DOHH2 (cell line): ENCODE measurements around the gene NPY.

Source experiments
- EZH2phosphoT487 ChIP-seq: fragments of 200-600 bp; sonication (generic); IDR thresholded peaks from 2 replicates; pipeline ENCODE4 v1.6.1; 2017; ENCODE audit warnings: borderline replicate concordance, mild to moderate bottlenecking, antibody characterized with exemption, low read length, moderate library complexity, mixed read lengths
- TF ChIP-seq, protein P1 (sequence below): fragments of 200-600 bp; sonication (generic); IDR thresholded peaks from one replicate; pipeline ENCODE4 v1.5.1; 2014; ENCODE audit warnings: antibody characterized with exemption, mild to moderate bottlenecking, low read depth, low read length; ENCODE audit not compliant: poor library complexity, severe bottlenecking

DNA sequence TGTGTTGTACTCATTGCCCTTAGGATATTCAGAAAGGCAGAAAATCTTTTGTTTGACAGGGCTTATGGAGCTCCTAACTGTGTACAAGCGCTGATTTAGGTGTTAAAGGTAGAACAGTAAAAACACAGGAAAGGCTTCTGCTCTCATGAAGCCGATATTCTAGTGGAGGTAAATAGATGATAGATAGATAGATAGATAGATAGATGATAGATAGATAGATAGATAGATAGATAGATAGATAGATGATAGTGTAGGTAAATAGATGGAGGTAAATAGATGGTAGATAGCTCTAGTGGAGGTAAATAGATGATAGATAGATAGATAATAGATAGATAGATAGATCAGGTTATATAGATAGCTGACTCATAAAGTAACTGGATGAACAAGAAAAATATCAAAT lies 39.4 kb upstream of the NPY start:
- TF ChIP-seq, protein P1, sequence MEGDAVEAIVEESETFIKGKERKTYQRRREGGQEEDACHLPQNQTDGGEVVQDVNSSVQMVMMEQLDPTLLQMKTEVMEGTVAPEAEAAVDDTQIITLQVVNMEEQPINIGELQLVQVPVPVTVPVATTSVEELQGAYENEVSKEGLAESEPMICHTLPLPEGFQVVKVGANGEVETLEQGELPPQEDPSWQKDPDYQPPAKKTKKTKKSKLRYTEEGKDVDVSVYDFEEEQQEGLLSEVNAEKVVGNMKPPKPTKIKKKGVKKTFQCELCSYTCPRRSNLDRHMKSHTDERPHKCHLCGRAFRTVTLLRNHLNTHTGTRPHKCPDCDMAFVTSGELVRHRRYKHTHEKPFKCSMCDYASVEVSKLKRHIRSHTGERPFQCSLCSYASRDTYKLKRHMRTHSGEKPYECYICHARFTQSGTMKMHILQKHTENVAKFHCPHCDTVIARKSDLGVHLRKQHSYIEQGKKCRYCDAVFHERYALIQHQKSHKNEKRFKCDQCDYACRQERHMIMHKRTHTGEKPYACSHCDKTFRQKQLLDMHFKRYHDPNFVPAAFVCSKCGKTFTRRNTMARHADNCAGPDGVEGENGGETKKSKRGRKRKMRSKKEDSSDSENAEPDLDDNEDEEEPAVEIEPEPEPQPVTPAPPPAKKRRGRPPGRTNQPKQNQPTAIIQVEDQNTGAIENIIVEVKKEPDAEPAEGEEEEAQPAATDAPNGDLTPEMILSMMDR, result no peak
- no peak for TF ChIP-seq EZH2phosphoT487
